DMS 273 (cell line): ENCODE data around the gene RNF222.
"Not testable (repeated sequence)": the region's sequence is repeated elsewhere in the genome, so short reads cannot be mapped to it uniquely, and the experiment has no call there.

Experiments used
- DNase-seq: peaks from one replicate; lab custom pipeline; 2025; ENCODE audit not compliant: unreplicated experiment; lab: John Stamatoyannopoulos, UW

Gene RNF222

GRCh38 chr17:8347001-8347400 is 50.6 kb downstream of the RNF222 start:
- not testable (repeated sequence) for DNase-seq

GRCh38 chr17:8345951-8346665 is 51.5 kb downstream of the RNF222 start:
- no peak for DNase-seq

GRCh38 chr17:8345052-8345690 is 52.5 kb downstream of the RNF222 start:
- no peak for DNase-seq

- DNase-seq: no peak
These were observed 56.2 kb downstream of the RNF222 start for GRCh38 chr17:8341456-8341855.
